Stimulated activated CD4-positive, alpha-beta T cell treated with anti-CD3 and anti-CD28 coated beads, Interleukin-12 subunit alpha, Interleukin-12 subunit beta, amount 100 ng/mL, for 48 hours (primary cell): ENCODE results near the gene DCP2.

ENCODE experiments used
- DNase-seq, 3 donors: peaks; one replicate each; pipeline ENCODE4 v3.0.0-alpha.2; 2020; ENCODE audit warnings: low read depth in 2 of 3, low spot score in 1 of 3

Gene DCP2

GRCh38 chr5:112965733-112966306 lies 10.8 kb upstream of the DCP2 start:
- DNase-seq: no peak

- no peak for DNase-seq
Observed at GRCh38 chr5:112967520-112968083, 9.0 kb upstream of the DCP2 start.

DNA sequence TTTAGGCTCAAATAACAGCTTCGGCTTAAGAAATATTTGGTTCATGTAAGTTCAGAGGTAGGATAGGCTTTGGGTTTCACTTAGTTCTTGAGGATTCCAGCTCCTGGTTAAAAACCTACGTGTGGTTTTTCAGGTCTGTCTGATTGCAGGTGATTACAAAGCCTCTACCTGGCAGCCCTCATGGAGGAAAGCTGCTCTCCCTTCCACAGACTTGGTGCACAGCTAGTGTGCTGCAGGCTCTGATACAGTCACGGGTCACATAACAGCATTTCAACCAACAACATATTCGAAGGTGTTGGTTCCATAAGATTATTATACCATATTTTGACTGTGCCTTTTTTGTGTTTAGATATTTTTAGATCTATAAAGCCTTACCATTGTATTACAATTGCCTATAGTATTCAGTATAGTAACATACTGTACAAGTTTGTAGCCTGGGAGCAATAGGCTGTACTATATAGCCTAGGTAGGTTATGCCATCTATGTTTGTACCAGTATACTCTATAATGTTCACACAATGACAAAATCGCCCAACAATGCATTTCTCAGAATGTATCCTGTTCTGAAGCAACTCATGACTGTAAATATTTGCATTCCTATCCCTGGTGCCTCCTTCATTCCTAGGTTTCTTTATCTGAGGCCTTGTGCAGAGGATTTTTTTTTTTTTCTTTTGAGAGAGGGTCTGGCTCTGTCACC lies 8.0 kb upstream of the DCP2 start:
- no peak for DNase-seq

DNA sequence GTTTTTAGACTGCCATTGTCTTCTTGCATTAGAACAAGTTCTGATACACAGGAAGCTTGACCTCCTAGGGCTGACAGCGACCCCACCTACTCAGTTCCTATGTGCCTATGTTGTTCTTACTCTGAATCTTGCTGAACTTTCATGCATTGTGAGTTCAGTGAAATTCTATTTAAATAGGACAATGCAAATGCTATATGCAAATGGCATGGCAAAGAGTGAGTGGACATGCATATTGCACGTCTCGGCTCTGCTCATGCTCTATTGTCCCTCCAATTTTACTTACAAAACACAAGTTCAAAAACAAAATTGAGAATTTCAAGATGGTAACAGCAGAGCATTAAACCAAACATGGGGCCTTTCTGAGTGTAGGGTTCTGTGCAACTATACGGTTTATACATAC lies 5.3 kb upstream of the DCP2 start:
- DNase-seq: no peak

GRCh38 chr5:112973036-112973435 lies 3.6 kb upstream of the DCP2 start:
- DNase-seq: no peak

DNA sequence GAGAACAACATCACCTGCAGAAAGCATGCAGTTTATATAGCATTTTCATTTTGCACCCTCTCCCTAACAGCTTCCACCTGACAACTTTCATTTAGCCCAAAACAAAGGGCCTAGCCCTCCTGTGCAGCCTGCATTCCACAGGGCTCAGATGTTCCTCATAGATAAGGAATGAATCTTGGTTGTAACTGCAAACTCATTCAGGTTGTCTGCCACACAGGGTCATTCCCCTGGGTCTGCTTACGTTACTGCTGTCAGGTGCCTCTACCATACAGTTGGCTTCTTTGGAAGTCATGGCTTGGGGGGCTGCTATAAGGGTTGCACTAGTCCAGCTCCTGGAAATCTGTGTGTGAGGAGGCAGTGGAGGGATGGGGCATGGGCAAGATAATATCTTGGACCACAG lies 2.7 kb upstream of the DCP2 start:
- no peak for DNase-seq

DNA sequence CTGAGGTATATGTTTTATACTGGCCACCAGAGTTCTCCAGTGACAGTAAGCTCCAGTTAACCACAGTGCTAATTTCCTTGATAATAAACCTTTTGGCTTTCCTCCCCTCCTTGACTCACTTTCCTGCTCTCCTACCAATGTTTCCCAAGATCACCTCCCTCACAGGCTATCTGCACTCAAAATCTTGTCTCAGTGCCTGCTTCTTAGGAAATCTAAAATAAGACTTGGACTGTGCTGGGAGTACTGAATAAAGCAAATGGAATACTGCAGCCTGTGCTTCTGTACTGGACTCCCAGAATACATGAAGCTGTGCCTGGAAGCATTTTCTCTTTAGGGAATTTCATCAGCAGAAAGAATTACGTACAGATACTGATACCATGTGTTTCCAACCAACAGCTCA lies 1.7 kb upstream of the DCP2 start:
- no peak for DNase-seq

GRCh38 chr5:112975721-112976431 lies 722 bp upstream of the DCP2 start:
- no peak for DNase-seq

- DNase-seq: no peak
Observed at GRCh38 chr5:112977440-112977861, 853 bp downstream of the DCP2 start.

- DNase-seq: no peak
Observed at GRCh38 chr5:112978836-112979235, 2.2 kb downstream of the DCP2 start.

DNA sequence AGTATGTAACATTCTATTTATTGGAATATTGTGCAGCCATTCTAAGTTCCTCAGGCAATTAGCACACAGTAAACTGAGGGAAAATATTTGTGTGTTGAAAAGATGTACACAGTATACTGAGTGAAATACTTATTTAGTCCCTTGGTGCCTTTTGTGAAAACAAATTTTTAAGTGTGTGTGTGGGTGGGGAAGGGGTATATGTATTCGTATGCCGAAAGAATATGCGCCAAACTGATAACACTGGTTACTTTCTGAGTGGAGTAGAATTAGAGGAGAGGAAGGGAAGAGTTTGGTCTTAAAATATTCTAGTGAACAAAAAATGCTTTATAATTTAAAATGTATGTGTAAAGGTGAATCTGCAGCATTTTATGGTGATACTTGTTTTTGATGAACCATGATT lies 3.1 kb downstream of the DCP2 start:
- no peak for DNase-seq

DNA sequence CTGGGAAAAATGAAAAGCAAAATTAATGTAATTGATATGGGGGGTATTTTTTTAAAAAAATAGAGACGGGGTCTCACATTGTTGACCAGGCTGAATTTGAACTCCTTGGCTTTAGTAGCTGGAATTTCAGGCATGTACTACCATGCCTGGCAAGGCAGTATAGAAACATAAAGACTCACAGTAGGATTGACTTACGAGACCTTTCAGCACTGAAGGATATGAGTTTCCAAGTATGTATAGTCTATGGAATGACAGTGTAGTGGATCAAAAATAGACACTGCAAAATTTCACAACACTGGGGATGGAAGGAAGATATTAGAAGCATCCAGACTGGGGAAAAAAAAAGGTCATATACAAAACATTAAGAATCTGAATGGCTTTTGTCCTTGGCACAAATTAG lies 6.8 kb downstream of the DCP2 start:
- DNase-seq: no peak

DNA sequence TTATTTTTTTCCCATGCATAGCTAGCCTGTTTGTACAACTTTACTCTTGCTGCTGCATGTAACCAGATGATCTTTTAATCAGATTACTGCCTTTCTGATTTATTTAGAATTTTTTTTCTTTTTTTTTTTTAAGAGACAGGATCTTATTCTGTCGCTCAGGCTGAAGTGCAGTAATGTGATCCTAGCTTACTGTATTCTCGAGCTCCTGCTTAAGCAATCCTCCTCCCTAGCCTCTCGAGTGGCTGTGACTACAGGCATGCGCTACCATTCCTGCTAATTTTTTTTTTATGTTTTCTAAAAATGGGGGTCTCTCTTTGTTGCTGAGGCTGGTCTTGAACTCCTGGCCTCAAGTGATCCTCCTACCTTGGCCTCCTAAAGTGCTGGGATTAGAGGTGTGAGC lies 9.6 kb downstream of the DCP2 start:
- no peak for DNase-seq

DNA sequence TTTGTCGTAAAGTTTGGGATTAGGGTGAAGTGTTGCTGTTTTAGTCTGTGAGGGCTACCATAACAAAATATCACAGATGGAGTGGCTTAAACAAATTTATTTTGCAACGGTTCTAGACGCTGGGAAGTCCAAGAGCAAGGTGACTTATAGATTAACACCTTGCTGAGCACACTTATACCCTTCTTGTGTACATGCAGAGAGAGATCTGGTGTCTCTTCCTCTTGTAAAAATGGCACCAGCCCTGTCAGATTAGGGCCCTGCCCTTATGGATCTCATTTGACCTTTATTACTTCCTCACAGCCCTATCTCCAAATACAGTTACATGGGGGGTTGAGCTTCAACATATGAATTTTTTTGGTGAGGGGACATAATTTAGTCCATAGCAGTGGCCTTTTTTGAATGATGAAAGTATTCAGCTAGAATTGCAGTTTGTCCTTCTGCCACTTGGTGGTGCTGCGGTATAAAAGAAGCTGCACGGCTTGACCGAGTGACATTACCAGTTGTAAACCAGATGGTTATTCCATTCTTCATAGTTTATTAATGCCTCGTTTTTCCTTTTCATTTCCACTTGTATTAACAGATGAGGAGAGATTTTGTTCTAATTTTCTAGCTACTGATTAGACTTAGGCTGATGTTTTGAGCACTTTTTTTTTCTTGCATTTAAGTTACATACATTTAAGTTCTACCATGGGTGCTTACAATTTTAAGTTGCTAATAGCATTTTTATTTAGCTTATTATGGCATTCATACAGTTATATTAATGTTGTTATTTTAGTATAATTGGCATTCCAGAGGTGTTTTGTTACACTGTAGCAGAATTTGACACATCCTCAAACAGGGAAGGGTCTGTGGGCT lies 19.4 kb downstream of the DCP2 start:
- DNase-seq: peak; percentile 48 to 86 (median 71)

- DNase-seq: no peak
Observed at GRCh38 chr5:112996830-112997374, 20.3 kb downstream of the DCP2 start.

GRCh38 chr5:112998296-112998695 lies 21.7 kb downstream of the DCP2 start:
- DNase-seq: no peak

- DNase-seq: no peak
Observed at GRCh38 chr5:113000466-113000865, 23.9 kb downstream of the DCP2 start.

DNA sequence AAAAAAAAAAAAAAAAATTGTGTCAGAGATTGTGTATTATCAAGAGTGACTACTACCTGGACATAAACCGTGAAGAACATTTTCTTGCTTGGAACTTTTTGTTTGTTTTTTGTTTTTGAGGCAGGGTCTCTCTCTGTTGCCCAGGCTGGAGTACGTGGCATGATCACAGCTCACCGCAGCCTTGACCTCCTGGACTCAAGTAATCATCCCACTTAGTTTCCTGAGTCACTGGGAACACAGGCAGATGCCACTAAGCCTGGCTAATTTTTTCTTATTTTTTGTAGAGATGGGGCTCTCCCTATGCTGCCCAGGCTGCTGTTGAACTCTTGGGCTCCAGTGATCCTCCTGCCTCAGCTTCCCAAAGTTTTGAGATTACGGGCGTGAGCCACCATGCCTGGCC lies 25.8 kb downstream of the DCP2 start:
- no peak for DNase-seq

DNA sequence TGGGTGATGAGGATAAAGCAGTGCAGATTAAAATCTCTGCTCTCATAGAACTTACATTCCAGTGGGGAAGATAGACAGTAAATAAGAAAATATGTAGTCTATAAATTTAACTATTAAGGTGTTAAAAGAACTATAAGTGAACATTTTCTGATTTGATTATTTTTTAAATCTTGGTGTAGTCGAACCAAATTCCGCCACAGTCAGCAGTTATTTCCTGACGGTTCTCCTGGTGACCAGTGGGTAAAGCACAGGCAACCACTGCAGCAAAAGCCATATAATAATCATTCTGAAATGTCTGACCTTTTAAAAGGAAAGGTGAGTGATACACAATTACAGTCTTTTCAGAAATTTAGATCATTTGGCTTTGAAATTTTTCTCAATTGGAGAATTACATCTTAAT lies 27.2 kb downstream of the DCP2 start:
- DNase-seq: no peak

DNA sequence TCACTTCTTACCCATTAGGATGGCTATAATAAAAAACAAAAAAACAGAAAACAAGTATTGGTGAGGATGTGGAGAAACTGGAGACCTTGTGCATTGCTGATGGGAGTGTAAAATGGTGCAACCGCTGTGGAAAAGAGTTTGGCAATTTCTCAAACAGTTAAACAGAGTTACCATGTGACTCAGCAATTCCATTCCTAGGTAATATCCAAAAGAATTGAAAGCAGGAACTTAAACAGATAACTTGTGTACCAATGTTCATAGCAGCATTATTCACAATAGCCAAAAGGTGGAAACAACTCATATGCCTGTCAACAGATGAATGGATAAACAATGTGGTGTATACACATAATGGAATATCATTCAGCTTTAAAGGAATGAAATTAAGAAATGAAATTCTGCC lies 28.9 kb downstream of the DCP2 start:
- DNase-seq: no peak
